ENCODE data around the gene FGD2.
A peak's percentile ranks its signal among the peaks of the same experiment; 100 is the strongest.

Gene FGD2

GRCh38 chr6:37005827-37006567 is 542 bp downstream of the FGD2 start:
- peak overlapping the region; percentile 76 for H3K4me2 ChIP-seq (ENCODE audit: low read length)

GRCh38 chr6:37006793-37007339 is 1.4 kb downstream of the FGD2 start:
- peak overlapping the region; percentile 76 for H3K4me3 ChIP-seq (ENCODE audit: low read length)
- H3K9me2 ChIP-seq (replicated peaks; ENCODE audit: control insufficient read depth, low read length) = no peaks in the 10 kb centered on the region
- no peaks in the 10 kb centered on the region for H4K20me1 ChIP-seq (ENCODE audit: control insufficient read depth, insufficient read depth, low read depth, low read length)
- H3K4me2 ChIP-seq (ENCODE audit: low read length) = peak overlapping the region; percentile 76
- H3K27ac ChIP-seq (ENCODE audit: low read depth, low read length) = peak overlapping the region; percentile 42
- H3K4me1 ChIP-seq (ENCODE audit: control insufficient read depth, low read length) = peaks cover 60% of the 10 kb centered on the region
- H3K27me3 ChIP-seq (ENCODE audit: control insufficient read depth, low read length) = no peaks in the 10 kb centered on the region
- H3K36me3 ChIP-seq (ENCODE audit: control insufficient read depth, low read length) = no peaks in the 10 kb centered on the region
- H3F3A ChIP-seq (ENCODE audit: control insufficient read depth, insufficient read depth) = peaks cover 4% of the 10 kb centered on the region
- no peak for TF ChIP-seq EZH2phosphoT487 (IDR thresholded peaks at IDR 0.05; ENCODE audit: borderline replicate concordance, low read length)
- TF ChIP-seq CTCF (IDR thresholded peaks at IDR 0.05; ENCODE audit: low read depth, low read length, poor library complexity, severe bottlenecking) = no peak
- no peaks in the 10 kb centered on the region for H3K79me2 ChIP-seq (ENCODE audit: control insufficient read depth, low read length)
- no peaks in the 10 kb centered on the region for H3K9me3 ChIP-seq (ENCODE audit: control insufficient read depth, insufficient read depth, low read length)

More at GRCh38 chr6:37005827-37006567, 542 bp downstream of the FGD2 start:
- H3K27me3 ChIP-seq (ENCODE audit: control insufficient read depth, low read length) = no peaks in the 10 kb centered on the region
- peak overlapping the region; percentile 60 for H3K27ac ChIP-seq (ENCODE audit: low read depth, low read length)
- H3K79me2 ChIP-seq (ENCODE audit: control insufficient read depth, low read length) = no peaks in the 10 kb centered on the region
- H3K9me3 ChIP-seq (ENCODE audit: control insufficient read depth, insufficient read depth, low read length) = no peaks in the 10 kb centered on the region
- TF ChIP-seq EZH2phosphoT487 (IDR thresholded peaks at IDR 0.05; ENCODE audit: borderline replicate concordance, low read length) (no peak), CTCF (IDR thresholded peaks at IDR 0.05; ENCODE audit: low read depth, low read length, poor library complexity, severe bottlenecking) (no peak)
- peaks cover 65% of the 10 kb centered on the region for H3K4me1 ChIP-seq (ENCODE audit: control insufficient read depth, low read length)
- peak overlapping the region; percentile 76 for H3K4me3 ChIP-seq (ENCODE audit: low read length)
- no peaks in the 10 kb centered on the region for H3K9me2 ChIP-seq (replicated peaks; ENCODE audit: control insufficient read depth, low read length)
- H3F3A ChIP-seq (ENCODE audit: control insufficient read depth, insufficient read depth) = peaks cover 7% of the 10 kb centered on the region
- no peaks in the 10 kb centered on the region for H4K20me1 ChIP-seq (ENCODE audit: control insufficient read depth, insufficient read depth, low read depth, low read length)
- H3K36me3 ChIP-seq (ENCODE audit: control insufficient read depth, low read length) = no peaks in the 10 kb centered on the region

GRCh38 chr6:37007340-37008043 is 2.0 kb downstream of the FGD2 start:
- Histone ChIP-seq H3K27me3 (ENCODE audit: control insufficient read depth, low read length) (no peaks in the 10 kb centered on the region), H3K79me2 (ENCODE audit: control insufficient read depth, low read length) (no peaks in the 10 kb centered on the region), H3K9me3 (ENCODE audit: control insufficient read depth, insufficient read depth, low read length) (no peaks in the 10 kb centered on the region), H3K4me3 (ENCODE audit: low read length) (peak overlapping the region; percentile 76), H3K9me2 (replicated peaks; ENCODE audit: control insufficient read depth, low read length) (no peaks in the 10 kb centered on the region), H3K4me1 (ENCODE audit: control insufficient read depth, low read length) (peaks cover 54% of the 10 kb centered on the region), H4K20me1 (ENCODE audit: control insufficient read depth, insufficient read depth, low read depth, low read length) (no peaks in the 10 kb centered on the region), H3K4me2 (ENCODE audit: low read length) (peak overlapping the region; percentile 76), H3K36me3 (ENCODE audit: control insufficient read depth, low read length) (no peaks in the 10 kb centered on the region), H3F3A (ENCODE audit: control insufficient read depth, insufficient read depth) (no peaks in the 10 kb centered on the region; the same call in none of the 2 replicates), H3K27ac (ENCODE audit: low read depth, low read length) (peak overlapping the region; percentile 42)
- TF ChIP-seq EZH2phosphoT487 (IDR thresholded peaks at IDR 0.05; ENCODE audit: borderline replicate concordance, low read length) (no peak), CTCF (IDR thresholded peaks at IDR 0.05; ENCODE audit: low read depth, low read length, poor library complexity, severe bottlenecking) (no peak)
